HCT116 (cell line): ENCODE results near the gene TMEM81. TPM values are rescaled to one million over a fixed set of nuclear protein-coding genes. Genes with fewer than 3 reads are reported as not detected.

Experiments
- ATAC-seq: fragments of 200-7000 bp; cut with Tn5 transposase; 2 replicates; pipeline ENCODE4 v1.9.1; 2020; ENCODE audit warnings: mild to moderate bottlenecking, moderate library complexity
- BruUV-seq: library from RNA; stranded (reverse); fragments of 400-500 nt; replicated peaks from 2 replicates; lab custom pipeline; 2021; lab: Mats Ljungman, UMichigan
- CTCF ChIA-PET: fragments of 300-600 bp; sonication (Branson Sonifier 250); formaldehyde crosslinking; loops from one replicate; lab custom pipeline; 2021; ENCODE audit warnings: antibody characterized with exemption; lab: Charles Lee
- POLR2A ChIA-PET: fragments of 300-600, 350-600 bp; sonication (Branson Sonifier 250); formaldehyde crosslinking; loops from one replicate; lab custom pipeline; 2021; ENCODE audit warnings: antibody characterized with exemption; lab: Charles Lee
- RAD21 ChIA-PET, 2 experiments: fragments of 300-600 bp; sonication (Branson Sonifier 250); formaldehyde crosslinking; loops; one replicate each; lab custom pipeline; 2023; ENCODE audit warnings: low total read pairs in 2 of 2; ENCODE audit not compliant: uncharacterized antibody in 2 of 2, unreplicated experiment in 2 of 2, low non-redundant PET in 1 of 2; lab: Charles Lee
- DNase-seq: peaks from one replicate; pipeline ENCODE4 v3.0.0-alpha.2; 2010; ENCODE audit warnings: low read depth, low spot score
- H2AFZ ChIP-seq: fragments of 200-600 bp; shearing (Covaris generic), sonication (generic); 2 replicates; pipeline ENCODE4 v1.6.1; 2017; ENCODE audit warnings: low read depth, mixed run types, mixed read lengths, antibody characterized with exemption, low read length; ENCODE audit not compliant: poor library complexity, severe bottlenecking
- H3K27ac ChIP-seq: 2 replicates; pipeline ENCODE4 v1.5.1; 2012; ENCODE audit warnings: low read depth, low read length
- H3K27me3 ChIP-seq: fragments of 200-600 bp; sonication (generic); 2 replicates; pipeline ENCODE4 v1.6.1; 2016; ENCODE audit warnings: mixed run types, low read length, mixed read lengths; ENCODE audit not compliant: insufficient read depth
- H3K36me3 ChIP-seq, 2 experiments: fragments of 200-500 bp in 1 of 2; fragments of 200-600 bp in 1 of 2; sonication (Bioruptor generic) in 1 of 2; sonication (generic) in 1 of 2; 2 replicates each; pipeline versions ENCODE4 v1.5.1 to v1.6.1; 2014 to 2016; ENCODE audit warnings: low read length in 2 of 2, inconsistent platforms in 1 of 2, mixed read lengths in 1 of 2, mixed run types in 1 of 2; ENCODE audit not compliant: insufficient read depth in 2 of 2, control insufficient read depth in 1 of 2
- H3K4me1 ChIP-seq, 2 experiments: fragments of 200-600 bp in 1 of 2; sonication (generic) in 1 of 2; 2 replicates each; pipeline versions ENCODE4 v1.5.1 to v1.6.1; 2012 to 2017; ENCODE audit warnings: low read length in 2 of 2, inconsistent platforms in 1 of 2, mild to moderate bottlenecking in 1 of 2, mixed read lengths in 1 of 2, mixed run types in 1 of 2, moderate library complexity in 1 of 2; ENCODE audit not compliant: insufficient read depth in 2 of 2, control insufficient read depth in 1 of 2
- H3K4me2 ChIP-seq: fragments of 200-600 bp; sonication (generic); 2 replicates; pipeline ENCODE4 v1.6.1; 2017; ENCODE audit warnings: mixed run types, low read length, mixed read lengths
- H3K4me3 ChIP-seq, 2 experiments: fragments of 200-600 bp in 1 of 2; sonication (generic) in 1 of 2; replicated peaks in 1 of 2; 2 replicates each; pipeline ENCODE4 v1.5.1; 2011 to 2016; ENCODE audit warnings: low read length in 2 of 2, control low read depth in 1 of 2, low read depth in 1 of 2, mild to moderate bottlenecking in 1 of 2, mixed read lengths in 1 of 2, mixed run types in 1 of 2
- H3K79me2 ChIP-seq: fragments of 200-600 bp; sonication (generic); 2 replicates; pipeline ENCODE4 v1.6.1; 2017; ENCODE audit warnings: mild to moderate bottlenecking, mixed run types, low read length, moderate library complexity, mixed read lengths; ENCODE audit not compliant: insufficient read depth
- H3K9ac ChIP-seq: fragments of 200-600 bp; sonication (generic); 2 replicates; pipeline ENCODE4 v1.6.1; 2016; ENCODE audit warnings: low read length, mixed read lengths
- H3K9me2 ChIP-seq: fragments of 200-600 bp; sonication (generic), shearing (Covaris generic); 2 replicates; pipeline ENCODE4 v1.6.1; 2017; ENCODE audit warnings: mixed run types, mild to moderate bottlenecking, moderate library complexity; ENCODE audit not compliant: insufficient read depth
- H3K9me3 ChIP-seq, 2 experiments: fragments of 200-500 bp in 1 of 2; fragments of 200-600 bp in 1 of 2; sonication (Bioruptor generic) in 1 of 2; sonication (generic) in 1 of 2; 2 replicates each; pipeline ENCODE4 v1.6.1; 2014 to 2017; ENCODE audit warnings: low read length in 2 of 2, mixed read lengths in 2 of 2, inconsistent platforms in 1 of 2, low read depth in 1 of 2, mild to moderate bottlenecking in 1 of 2, mixed run types in 1 of 2, moderate library complexity in 1 of 2; ENCODE audit not compliant: control insufficient read depth in 1 of 2, insufficient read depth in 1 of 2
- H4K20me1 ChIP-seq: fragments of 200-600 bp; sonication (generic), shearing (Covaris generic); 2 replicates; pipeline ENCODE4 v1.6.1; 2017; ENCODE audit warnings: mixed run types, mild to moderate bottlenecking, moderate library complexity; ENCODE audit not compliant: insufficient read depth
- CEBPB ChIP-seq: IDR thresholded peaks from 2 replicates; pipeline ENCODE4 v1.6.1; 2012; ENCODE audit warnings: low read depth
- EGR1 ChIP-seq: IDR thresholded peaks from 2 replicates; pipeline ENCODE4 v1.6.1; 2012; ENCODE audit warnings: low read depth
- ELF1 ChIP-seq: IDR thresholded peaks from 2 replicates; pipeline ENCODE4 v1.6.1; 2012; ENCODE audit warnings: low read depth, borderline replicate concordance
- EZH2 ChIP-seq: fragments of 200-600 bp; sonication (generic); IDR thresholded peaks from 2 replicates; pipeline ENCODE4 v1.6.1; 2017; ENCODE audit warnings: antibody characterized with exemption, mixed run types
- EZH2phosphoT487 ChIP-seq: fragments of 200-600 bp; IDR thresholded peaks from 2 replicates; pipeline ENCODE4 v1.6.1; 2018; ENCODE audit warnings: antibody characterized with exemption, borderline replicate concordance
- FOSL1 ChIP-seq: IDR thresholded peaks from 2 replicates; pipeline ENCODE4 v1.6.1; 2012; ENCODE audit warnings: low read depth
- POLR2A ChIP-seq: IDR thresholded peaks from 2 replicates; pipeline ENCODE4 v1.7.0; 2011; ENCODE audit warnings: borderline replicate concordance; ENCODE audit not compliant: insufficient read depth, insufficient read length; ENCODE audit errors: extremely low read depth
- POLR2AphosphoS5 ChIP-seq: IDR thresholded peaks from 2 replicates; pipeline ENCODE4 v1.6.1; 2011; ENCODE audit warnings: mild to moderate bottlenecking, low read depth, low read length, moderate library complexity
- RAD21 ChIP-seq: IDR thresholded peaks from 2 replicates; pipeline ENCODE4 v1.6.1; 2012; ENCODE audit warnings: low read depth, mild to moderate bottlenecking
- SIN3A ChIP-seq: IDR thresholded peaks from 2 replicates; pipeline ENCODE4 v1.6.1; 2012; ENCODE audit warnings: low read depth
- SP1 ChIP-seq: IDR thresholded peaks from 2 replicates; pipeline ENCODE4 v1.6.1; 2012; ENCODE audit warnings: low read depth
- SRF ChIP-seq: IDR thresholded peaks from 2 replicates; pipeline ENCODE4 v1.6.1; 2012; ENCODE audit warnings: low read depth
- TCF7L2 ChIP-seq: IDR thresholded peaks from 2 replicates; pipeline ENCODE4 v1.7.0; 2011; ENCODE audit warnings: borderline replicate concordance, inconsistent platforms; ENCODE audit not compliant: insufficient read depth, insufficient read length; ENCODE audit errors: extremely low read depth
- YY1 ChIP-seq: IDR thresholded peaks from 2 replicates; pipeline ENCODE4 v1.6.1; 2011; ENCODE audit warnings: low read length, low read depth, moderate library complexity, mild to moderate bottlenecking; ENCODE audit not compliant: insufficient replicate concordance; ENCODE audit errors: extremely low read depth
- ZNF274 ChIP-seq: fragments of 200-500 bp; sonication (Bioruptor generic); IDR thresholded peaks from 2 replicates; pipeline ENCODE4 v1.6.1; 2014; ENCODE audit warnings: mild to moderate bottlenecking, low read depth, low read length, inconsistent platforms
- intact Hi-C: fragments of 100-400 bp; cut with micrococcal nuclease; formaldehyde crosslinking; loops from 2 replicates; pipeline ENCODE4 v1.10.0; 2022
- total RNA-seq: library from RNA; stranded (reverse); gene quantifications from one replicate; pipeline ENCODE4 v1.2.1, GENCODE V29; 2021; ENCODE audit not compliant: unreplicated experiment
- TF ChIP-seq, protein P1 (sequence below): IDR thresholded peaks from 2 replicates; pipeline ENCODE4 v1.6.1; 2012; ENCODE audit warnings: low read depth
- TF ChIP-seq, protein P2 (sequence below): IDR thresholded peaks from 2 replicates; pipeline ENCODE4 v1.6.1; 2011; ENCODE audit warnings: mild to moderate bottlenecking, low read length, moderate library complexity; ENCODE audit not compliant: insufficient replicate concordance; ENCODE audit errors: extremely low read depth
- TF ChIP-seq, protein P3 (sequence below), 3 experiments: fragments of 200-600 bp in 1 of 3; sonication (generic) in 1 of 3; IDR thresholded peaks in 2 of 3; conservative IDR thresholded peaks in 1 of 3; 2 replicates each; pipeline ENCODE4 v1.5.1; 2012 to 2017; ENCODE audit warnings: low read depth in 2 of 3, low read length in 2 of 3, antibody characterized with exemption in 1 of 3, borderline replicate concordance in 1 of 3, control low read depth in 1 of 3, mild to moderate bottlenecking in 1 of 3, mixed read lengths in 1 of 3, mixed run types in 1 of 3, moderate library complexity in 1 of 3; ENCODE audit not compliant: insufficient read depth in 1 of 3
- TF ChIP-seq, protein P4 (sequence below): IDR thresholded peaks from 2 replicates; pipeline ENCODE4 v1.6.1; 2012

Gene TMEM81
- total RNA-seq, 1 experiment from 2014 or later: 4.9 TPM

DNA sequence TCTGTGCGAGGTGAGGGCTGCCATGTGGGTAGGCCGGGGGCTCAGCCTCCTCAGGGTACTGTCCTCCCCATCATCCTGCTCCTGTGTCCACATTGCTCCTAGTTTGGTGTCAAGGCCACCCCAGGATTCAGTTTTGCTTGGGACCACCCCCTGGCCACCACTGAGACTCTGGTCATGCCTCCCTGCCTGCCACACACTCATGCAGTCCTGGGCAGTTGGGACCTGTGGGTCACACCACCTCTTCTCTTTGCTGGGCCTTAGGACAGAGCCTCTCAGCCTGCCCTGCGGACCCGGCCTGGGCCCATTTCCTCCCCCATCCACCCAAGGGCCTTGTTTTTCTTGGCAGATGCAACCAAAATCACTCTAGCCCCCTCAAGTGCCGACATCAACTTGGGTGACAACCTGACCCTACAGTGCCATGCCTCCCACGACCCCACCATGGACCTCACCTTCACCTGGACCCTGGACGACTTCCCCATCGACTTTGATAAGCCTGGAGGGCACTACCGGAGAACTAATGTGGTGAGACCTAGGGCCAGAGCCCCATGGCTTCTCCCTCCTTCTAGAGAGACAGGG, 19.4 kb downstream of the TMEM81 start:
- ChIA-PET RAD21 (no interaction called here), POLR2A (no interaction called here), CTCF (interaction anchor here (1.1 to 2.2 kb wide), 2 partner anchors 76 to 89 kb away, joined by 3 to 14 read pairs; no protein-coding TSS in a partner anchor)
- H3K9me2 ChIP-seq: no peaks in the 10 kb centered on the region
- DNase-seq (no peak), ATAC-seq (no peak)
- H3K4me3 ChIP-seq: no peak overlapping the region
- no peaks in the 10 kb centered on the region for H3K9me3 ChIP-seq
- BruUV-seq: no TSS peak
- no peak overlapping the region for H3K9ac ChIP-seq
- H3K36me3 ChIP-seq: no peaks in the 10 kb centered on the region
- no peak overlapping the region for H3K27ac ChIP-seq
- no peaks in the 10 kb centered on the region for H3K27me3 ChIP-seq
- no peak overlapping the region for H3K4me2 ChIP-seq
- H4K20me1 ChIP-seq: no peaks in the 10 kb centered on the region
- H2AFZ ChIP-seq: no peak overlapping the region
- H3K4me1 ChIP-seq: no peaks in the 10 kb centered on the region; a peak in 1 of 4 replicates
- intact Hi-C loops: loop anchor here (5.0 kb wide), 1 partner anchor 258 kb away; no protein-coding TSS in a partner anchor
- no peak for TF ChIP-seq POLR2A
- TF ChIP-seq, protein P1, sequence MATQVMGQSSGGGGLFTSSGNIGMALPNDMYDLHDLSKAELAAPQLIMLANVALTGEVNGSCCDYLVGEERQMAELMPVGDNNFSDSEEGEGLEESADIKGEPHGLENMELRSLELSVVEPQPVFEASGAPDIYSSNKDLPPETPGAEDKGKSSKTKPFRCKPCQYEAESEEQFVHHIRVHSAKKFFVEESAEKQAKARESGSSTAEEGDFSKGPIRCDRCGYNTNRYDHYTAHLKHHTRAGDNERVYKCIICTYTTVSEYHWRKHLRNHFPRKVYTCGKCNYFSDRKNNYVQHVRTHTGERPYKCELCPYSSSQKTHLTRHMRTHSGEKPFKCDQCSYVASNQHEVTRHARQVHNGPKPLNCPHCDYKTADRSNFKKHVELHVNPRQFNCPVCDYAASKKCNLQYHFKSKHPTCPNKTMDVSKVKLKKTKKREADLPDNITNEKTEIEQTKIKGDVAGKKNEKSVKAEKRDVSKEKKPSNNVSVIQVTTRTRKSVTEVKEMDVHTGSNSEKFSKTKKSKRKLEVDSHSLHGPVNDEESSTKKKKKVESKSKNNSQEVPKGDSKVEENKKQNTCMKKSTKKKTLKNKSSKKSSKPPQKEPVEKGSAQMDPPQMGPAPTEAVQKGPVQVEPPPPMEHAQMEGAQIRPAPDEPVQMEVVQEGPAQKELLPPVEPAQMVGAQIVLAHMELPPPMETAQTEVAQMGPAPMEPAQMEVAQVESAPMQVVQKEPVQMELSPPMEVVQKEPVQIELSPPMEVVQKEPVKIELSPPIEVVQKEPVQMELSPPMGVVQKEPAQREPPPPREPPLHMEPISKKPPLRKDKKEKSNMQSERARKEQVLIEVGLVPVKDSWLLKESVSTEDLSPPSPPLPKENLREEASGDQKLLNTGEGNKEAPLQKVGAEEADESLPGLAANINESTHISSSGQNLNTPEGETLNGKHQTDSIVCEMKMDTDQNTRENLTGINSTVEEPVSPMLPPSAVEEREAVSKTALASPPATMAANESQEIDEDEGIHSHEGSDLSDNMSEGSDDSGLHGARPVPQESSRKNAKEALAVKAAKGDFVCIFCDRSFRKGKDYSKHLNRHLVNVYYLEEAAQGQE: no peak
- TF ChIP-seq, protein P2, sequence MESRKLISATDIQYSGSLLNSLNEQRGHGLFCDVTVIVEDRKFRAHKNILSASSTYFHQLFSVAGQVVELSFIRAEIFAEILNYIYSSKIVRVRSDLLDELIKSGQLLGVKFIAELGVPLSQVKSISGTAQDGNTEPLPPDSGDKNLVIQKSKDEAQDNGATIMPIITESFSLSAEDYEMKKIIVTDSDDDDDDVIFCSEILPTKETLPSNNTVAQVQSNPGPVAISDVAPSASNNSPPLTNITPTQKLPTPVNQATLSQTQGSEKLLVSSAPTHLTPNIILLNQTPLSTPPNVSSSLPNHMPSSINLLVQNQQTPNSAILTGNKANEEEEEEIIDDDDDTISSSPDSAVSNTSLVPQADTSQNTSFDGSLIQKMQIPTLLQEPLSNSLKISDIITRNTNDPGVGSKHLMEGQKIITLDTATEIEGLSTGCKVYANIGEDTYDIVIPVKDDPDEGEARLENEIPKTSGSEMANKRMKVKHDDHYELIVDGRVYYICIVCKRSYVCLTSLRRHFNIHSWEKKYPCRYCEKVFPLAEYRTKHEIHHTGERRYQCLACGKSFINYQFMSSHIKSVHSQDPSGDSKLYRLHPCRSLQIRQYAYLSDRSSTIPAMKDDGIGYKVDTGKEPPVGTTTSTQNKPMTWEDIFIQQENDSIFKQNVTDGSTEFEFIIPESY: no peak
- TF ChIP-seq ELF1: no peak
- TF ChIP-seq, protein P3, sequence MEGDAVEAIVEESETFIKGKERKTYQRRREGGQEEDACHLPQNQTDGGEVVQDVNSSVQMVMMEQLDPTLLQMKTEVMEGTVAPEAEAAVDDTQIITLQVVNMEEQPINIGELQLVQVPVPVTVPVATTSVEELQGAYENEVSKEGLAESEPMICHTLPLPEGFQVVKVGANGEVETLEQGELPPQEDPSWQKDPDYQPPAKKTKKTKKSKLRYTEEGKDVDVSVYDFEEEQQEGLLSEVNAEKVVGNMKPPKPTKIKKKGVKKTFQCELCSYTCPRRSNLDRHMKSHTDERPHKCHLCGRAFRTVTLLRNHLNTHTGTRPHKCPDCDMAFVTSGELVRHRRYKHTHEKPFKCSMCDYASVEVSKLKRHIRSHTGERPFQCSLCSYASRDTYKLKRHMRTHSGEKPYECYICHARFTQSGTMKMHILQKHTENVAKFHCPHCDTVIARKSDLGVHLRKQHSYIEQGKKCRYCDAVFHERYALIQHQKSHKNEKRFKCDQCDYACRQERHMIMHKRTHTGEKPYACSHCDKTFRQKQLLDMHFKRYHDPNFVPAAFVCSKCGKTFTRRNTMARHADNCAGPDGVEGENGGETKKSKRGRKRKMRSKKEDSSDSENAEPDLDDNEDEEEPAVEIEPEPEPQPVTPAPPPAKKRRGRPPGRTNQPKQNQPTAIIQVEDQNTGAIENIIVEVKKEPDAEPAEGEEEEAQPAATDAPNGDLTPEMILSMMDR (IDR thresholded peaks at IDR 0.05 in 2 of 3, conservative IDR thresholded peaks at IDR 0.05 in 1 of 3; ENCODE audit: borderline replicate concordance in 1 of 3, insufficient read depth in 1 of 3, low read depth in 2 of 3, low read length in 2 of 3): no peak
- no peak for TF ChIP-seq EGR1
- TF ChIP-seq POLR2AphosphoS5: no peak
- TF ChIP-seq TCF7L2: no peak
- no peak for TF ChIP-seq EZH2
- TF ChIP-seq, protein P4, sequence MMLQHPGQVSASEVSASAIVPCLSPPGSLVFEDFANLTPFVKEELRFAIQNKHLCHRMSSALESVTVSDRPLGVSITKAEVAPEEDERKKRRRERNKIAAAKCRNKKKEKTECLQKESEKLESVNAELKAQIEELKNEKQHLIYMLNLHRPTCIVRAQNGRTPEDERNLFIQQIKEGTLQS: no peak
- no peak for TF ChIP-seq SRF
- TF ChIP-seq ZNF274: no peak
- no peak for TF ChIP-seq YY1
- no peak for TF ChIP-seq CEBPB
- TF ChIP-seq RAD21: no peak
- TF ChIP-seq SIN3A: no peak
- TF ChIP-seq SP1: no peak
- no peak for TF ChIP-seq EZH2phosphoT487
- no peak for TF ChIP-seq FOSL1
- H3K79me2 ChIP-seq: no peaks in the 10 kb centered on the region
